HG03520 (cell line): ENCODE results near the gene MS4A8.
"Not testable (repeated sequence)": the region's sequence is repeated elsewhere in the genome, so short reads cannot be mapped to it uniquely, and the experiment has no call there.

Source experiments
- ATAC-seq: cut with Tn5 transposase; IDR thresholded peaks from one replicate; pipeline ENCODE4 v1.9.1; 2021; ENCODE audit warnings: mild to moderate bottlenecking, moderate library complexity; ENCODE audit not compliant: unreplicated experiment

MS4A8 gene

GRCh38 chr11:60724420-60724819 lies 25.0 kb downstream of the MS4A8 start, which contains the start of gene MS4A18:
Gene MS4A18 (plus strand): TSS chr11:60724720.
- no peak for ATAC-seq

- no peak for ATAC-seq
Measured at GRCh38 chr11:60725592-60725991, 26.2 kb downstream of the MS4A8 start.

DNA sequence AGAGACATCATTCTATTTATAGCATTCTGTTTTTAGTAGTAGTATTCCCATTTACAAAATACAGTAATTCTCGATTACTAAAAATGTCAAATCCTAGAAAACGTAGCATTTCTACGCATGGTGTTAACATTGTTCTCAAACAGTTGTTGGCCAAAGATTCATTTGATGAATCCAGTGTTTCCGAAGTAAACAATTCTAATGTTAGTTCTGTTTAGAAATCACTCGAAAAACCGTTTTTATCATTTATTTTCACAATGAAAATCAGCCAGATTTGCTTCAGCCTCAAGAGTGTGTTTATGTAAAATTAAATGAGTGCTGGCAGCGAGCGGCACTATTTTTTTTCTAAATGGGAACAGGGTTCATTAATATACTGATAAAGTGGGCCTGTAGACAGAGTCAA lies 32.2 kb downstream of the MS4A8 start:
- no peak for ATAC-seq

- ATAC-seq, result no peak
Measured at GRCh38 chr11:60734279-60734678, 34.9 kb downstream of the MS4A8 start.

GRCh38 chr11:60739114-60739513 lies 39.7 kb downstream of the MS4A8 start:
- ATAC-seq, result no peak

- ATAC-seq, result no peak
Measured at GRCh38 chr11:60740573-60740972, 41.2 kb downstream of the MS4A8 start.

- no peak for ATAC-seq
Measured at GRCh38 chr11:60741421-60741820, 42.0 kb downstream of the MS4A8 start.

- ATAC-seq, result no peak
Measured at GRCh38 chr11:60743058-60743457, 43.6 kb downstream of the MS4A8 start.

- no peak for ATAC-seq
Measured at GRCh38 chr11:60744114-60744513, 44.7 kb downstream of the MS4A8 start.

- ATAC-seq, result no peak
Measured at GRCh38 chr11:60747359-60747873, 48.0 kb downstream of the MS4A8 start.

DNA sequence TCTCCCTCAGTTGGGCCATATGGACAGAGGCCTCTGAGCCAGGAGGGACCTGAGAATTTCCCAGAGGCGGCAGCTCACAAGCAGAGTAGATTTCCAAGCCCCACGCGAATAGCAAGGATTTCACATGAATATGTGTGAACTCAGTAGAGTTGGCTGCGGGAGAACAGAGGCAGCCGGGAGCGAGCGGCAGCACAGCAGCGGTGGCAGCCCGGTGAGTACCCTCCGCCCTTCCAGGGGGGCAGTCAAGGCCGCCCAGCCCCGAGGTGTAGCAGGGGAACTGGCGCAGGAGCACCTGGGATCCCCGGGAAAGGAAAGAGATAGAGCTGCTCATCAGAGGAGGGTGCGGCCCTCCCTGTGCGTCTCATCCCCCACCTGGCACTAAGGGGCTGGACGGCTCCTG lies 48.8 kb downstream of the MS4A8 start:
- no peak for ATAC-seq

DNA sequence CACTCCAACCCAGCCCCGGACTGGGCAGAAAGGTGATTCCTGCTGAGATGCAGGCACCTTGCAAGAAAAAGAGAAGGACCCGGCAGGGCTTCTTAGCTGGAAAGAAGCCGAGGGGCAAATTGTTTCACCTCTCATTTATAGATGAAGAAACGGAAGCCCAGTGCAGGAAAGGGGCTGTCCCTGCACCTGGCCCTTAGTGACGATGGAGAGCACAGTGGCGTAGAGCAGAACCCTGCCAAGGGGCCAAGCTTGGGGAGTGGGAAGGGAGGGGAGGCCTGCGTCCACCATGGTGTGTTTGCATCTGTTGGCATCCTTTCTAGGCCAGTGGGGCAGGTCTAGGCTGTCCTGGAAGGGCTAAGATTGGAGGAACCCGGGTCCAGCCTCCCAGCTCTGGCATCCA lies 49.4 kb downstream of the MS4A8 start:
- ATAC-seq, result no peak

DNA sequence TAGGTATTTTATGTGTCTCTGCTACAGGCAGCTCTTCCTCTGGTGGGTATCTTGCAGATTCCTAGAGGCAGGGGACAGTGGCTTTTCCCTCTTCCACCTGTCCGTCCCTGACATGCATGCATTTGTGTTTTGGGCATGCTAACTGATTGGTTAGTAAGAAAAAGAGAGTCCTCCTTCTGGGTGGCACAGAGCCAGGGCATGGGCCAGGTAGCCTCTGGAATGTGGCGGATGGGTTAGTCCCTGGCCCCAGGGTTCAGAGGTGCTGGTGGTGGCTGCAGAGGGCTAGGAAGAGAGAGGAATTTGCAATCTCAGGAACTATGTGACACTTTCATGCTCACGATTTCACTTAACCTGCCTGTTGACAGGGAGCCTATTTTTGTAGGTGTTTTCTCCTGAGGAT lies 51.5 kb downstream of the MS4A8 start:
- no peak for ATAC-seq

DNA sequence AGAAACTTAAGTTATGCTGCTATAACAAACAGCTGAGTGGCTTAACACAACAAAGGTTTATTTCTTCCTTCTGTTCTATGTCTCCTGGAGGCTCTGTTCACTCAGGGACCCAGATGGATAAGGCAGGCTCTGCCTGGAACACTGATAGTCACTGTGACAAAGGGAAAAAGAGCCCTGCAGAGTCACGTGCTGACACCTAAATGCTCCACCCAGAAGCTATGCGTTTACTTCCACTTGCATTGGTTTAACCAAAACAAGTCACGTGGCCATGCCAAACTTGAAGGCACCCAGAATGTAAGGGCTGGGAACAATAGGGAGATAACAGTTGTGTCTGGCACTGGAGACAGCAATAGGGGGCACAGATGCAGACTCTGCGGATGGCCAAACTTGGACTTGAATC lies 53.9 kb downstream of the MS4A8 start:
- no peak for ATAC-seq

GRCh38 chr11:60754887-60755286 lies 55.5 kb downstream of the MS4A8 start:
- no peak for ATAC-seq

DNA sequence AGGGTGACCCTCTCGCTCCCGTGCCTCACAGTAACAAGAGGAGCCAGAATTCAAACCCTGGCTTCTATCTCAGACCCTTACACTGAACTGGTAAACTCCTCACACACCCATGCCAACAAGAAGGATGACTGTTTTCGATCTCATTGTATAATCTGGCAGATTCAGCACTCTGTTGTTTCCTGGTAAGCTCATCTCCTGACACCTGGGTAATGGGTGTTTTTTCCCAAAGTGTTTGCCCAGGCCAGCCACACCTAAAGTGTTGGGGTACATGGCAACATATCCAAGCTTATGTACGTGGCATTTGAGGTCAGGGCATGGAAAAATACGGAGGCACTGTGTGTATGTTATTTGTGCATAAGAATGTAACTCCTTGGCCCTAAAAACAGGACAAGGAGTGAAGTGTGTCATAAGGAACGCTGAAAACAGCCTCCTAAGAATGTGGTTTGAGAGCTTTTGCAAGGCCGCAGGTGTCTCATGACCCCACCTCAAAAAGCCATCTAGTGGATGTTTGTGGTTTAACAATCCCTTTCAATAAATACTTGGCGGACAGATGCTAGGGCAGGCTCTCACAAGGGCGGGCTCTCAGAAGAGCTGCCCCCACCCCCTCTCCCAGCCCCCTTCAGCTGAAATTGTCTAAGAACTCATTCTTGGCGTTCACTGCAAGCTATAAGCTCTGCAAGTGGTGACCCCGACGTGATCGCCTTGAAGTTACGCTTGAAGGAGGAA lies 57.1 kb downstream of the MS4A8 start, which contains the start of gene MS4A15:
Gene MS4A15 (plus strand): TSS at position 561 of the 726 bp plus-strand sequence. CDS start 6,867 bp downstream, outside the sequence.
- ATAC-seq, result no peak

DNA sequence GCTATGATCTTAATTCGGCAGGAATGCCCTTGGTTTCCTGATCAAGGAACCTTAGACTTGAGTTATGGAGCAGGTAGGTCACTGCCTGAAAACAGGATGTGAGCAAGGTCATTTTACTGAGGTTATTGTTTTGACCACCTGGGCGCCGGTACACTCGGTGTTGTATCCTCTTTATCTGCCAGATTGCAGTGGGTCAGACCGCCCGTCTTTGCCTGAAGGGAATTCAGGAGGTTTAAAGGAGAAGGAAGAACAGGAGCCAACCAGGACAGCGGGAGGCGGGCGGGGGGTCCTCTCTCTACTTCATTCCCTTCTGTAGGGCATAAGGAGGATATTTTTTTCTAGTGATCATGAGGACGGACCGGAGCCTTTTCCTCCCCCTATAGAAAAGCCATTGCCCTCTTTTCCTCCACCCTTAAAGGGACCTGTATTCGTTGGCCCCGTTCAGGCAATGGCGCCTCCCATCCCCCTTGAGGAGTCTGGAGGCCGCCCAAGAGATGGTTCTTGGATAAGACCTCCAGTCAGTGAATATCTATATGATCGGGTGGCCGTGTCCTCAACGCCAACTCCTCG lies 57.9 kb downstream of the MS4A8 start:
- ATAC-seq, result no peak

DNA sequence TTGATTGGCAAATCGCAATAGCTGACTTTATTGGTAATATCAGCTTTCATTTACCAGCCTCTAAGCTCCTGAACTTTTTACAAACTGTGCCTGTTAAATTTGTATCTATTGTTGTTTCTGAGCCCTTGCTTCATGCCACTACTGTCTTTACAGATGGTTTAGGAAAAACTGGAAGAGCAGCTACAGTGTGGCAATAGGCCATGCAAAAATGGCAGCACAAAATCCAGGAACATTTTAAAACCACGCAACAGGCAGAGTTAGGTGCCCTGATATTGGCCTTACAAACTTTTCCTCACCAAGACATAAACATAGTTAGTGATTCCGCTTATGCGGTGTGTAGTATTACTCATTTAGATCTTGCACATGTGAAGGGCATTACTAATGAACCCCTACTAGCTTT lies 59.3 kb downstream of the MS4A8 start:
- ATAC-seq, result not testable (repeated sequence)

DNA sequence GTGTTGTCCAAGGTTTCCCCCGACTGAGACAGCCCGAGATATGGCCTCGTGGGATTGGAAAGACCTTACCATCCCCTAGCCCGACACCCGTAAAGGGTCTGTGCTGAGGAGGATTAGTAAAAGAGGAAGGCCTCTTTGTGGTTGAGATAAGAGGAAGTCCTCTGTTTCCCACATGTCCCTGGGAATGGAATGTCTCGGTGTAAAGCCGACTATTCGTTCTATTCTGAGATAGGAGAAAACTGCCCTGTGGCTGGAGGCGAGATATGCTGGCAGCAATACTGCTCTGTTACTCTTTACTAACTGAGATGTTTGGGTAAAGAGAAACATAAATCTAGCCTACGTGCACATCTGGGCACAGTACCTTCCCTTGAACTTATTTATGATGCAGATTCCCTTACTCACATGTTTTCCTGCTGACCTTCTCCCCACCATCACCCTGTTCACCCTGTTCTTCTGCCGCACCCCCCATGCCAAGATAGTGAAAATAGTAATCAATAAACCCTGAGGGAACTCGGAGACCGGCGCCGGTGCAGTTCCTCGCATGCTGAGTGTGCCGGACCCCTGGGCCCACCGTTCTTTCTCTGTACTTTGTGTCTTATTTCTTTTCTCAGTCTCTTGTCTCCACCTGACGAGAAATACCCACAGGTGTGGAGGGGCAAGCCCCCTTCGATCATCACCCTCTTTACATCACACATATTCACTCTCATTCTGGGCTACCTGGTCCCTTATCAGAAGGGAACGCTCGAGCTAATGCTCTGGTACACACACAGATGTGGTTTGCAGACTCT lies 60.2 kb downstream of the MS4A8 start:
- not testable (repeated sequence) for ATAC-seq

DNA sequence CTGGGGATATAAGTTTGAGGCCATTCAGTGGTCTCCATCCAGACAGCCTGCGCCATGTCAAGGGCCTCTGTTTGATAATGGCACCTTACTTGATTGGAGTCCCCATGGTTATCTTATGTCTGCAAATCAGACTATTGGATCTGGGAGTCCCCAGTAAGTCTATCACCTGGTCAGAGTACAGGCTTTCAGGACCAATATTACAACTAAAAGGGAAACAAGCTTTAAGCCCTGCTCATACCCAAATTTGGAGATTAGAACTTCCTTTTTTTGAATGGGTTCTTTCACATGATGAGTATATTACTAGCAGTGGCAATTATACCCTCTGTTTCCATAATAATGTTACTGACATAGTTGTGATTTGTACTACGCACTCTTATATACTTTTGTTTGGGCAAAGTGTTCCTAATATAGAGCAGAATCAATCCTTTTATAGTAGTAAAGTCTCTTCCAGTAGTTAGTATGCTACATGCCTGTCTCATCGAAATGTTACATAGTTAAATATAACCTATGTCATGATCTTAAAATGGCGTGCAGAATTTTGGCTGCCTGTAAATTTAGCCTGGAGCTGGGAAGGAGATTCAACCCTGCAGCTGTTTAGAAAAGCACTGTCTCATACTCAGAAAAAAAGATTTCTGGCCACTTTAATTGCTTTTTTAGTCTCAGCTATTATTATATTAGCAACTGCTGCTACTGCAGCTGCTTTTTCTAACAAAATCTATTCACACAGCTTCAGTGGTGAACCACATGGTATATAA lies 62.2 kb downstream of the MS4A8 start:
- no peak for ATAC-seq
